MM.1S (cell line): ENCODE measurements around the gene FAM50A.

Experiments
- DNase-seq: peaks from one replicate; pipeline ENCODE4 v3.0.0-alpha.2; 2015
- H2AFZ ChIP-seq: fragments of 300-600 bp; sonication (generic); 2 replicates; pipeline ENCODE4 v1.6.0; 2016; ENCODE audit warnings: antibody characterized with exemption, low read length
- H3F3A ChIP-seq: fragments of 300-600 bp; sonication (generic); 2 replicates; pipeline ENCODE4 v1.6.1; 2016; ENCODE audit warnings: mild to moderate bottlenecking, antibody characterized with exemption, low read length, moderate library complexity, mixed read lengths; ENCODE audit not compliant: insufficient read depth
- H3K27ac ChIP-seq: fragments of 300-600 bp; sonication (generic); 2 replicates; pipeline ENCODE4 v1.5.1; 2016; ENCODE audit warnings: mild to moderate bottlenecking, low read length
- H3K27me3 ChIP-seq: fragments of 300-600 bp; sonication (generic); replicated peaks from 2 replicates; pipeline ENCODE4 v1.6.0; 2016; ENCODE audit warnings: low read length; ENCODE audit not compliant: insufficient read depth
- H3K36me3 ChIP-seq: fragments of 300-600 bp; sonication (generic); replicated peaks from 2 replicates; pipeline ENCODE4 v1.6.1; 2016; ENCODE audit warnings: mild to moderate bottlenecking, low read length, mixed read lengths; ENCODE audit not compliant: insufficient read depth
- H3K4me1 ChIP-seq: fragments of 300-600 bp; sonication (generic); 2 replicates; pipeline ENCODE4 v1.6.1; 2016; ENCODE audit warnings: low read length, mixed read lengths
- H3K4me2 ChIP-seq: fragments of 300-600 bp; sonication (generic); 2 replicates; pipeline ENCODE4 v1.6.0; 2016; ENCODE audit warnings: low read depth, low read length
- H3K4me3 ChIP-seq: fragments of 300-600 bp; sonication (generic); 2 replicates; pipeline ENCODE4 v1.5.1; 2016; ENCODE audit warnings: low read length, mixed read lengths
- H3K79me2 ChIP-seq: fragments of 300-600 bp; sonication (generic); 2 replicates; pipeline ENCODE4 v1.6.1; 2016; ENCODE audit warnings: mixed run types, low read length, mixed read lengths
- H3K9ac ChIP-seq: fragments of 300-600 bp; sonication (generic); 2 replicates; pipeline ENCODE4 v1.6.1; 2016; ENCODE audit warnings: low read length, mixed read lengths
- H3K9me2 ChIP-seq: fragments of 300-600 bp; sonication (generic); replicated peaks from 2 replicates; pipeline ENCODE4 v1.6.1; 2016; ENCODE audit warnings: mild to moderate bottlenecking, low read length, mixed read lengths; ENCODE audit not compliant: insufficient read depth
- H3K9me3 ChIP-seq: fragments of 300-600 bp; sonication (generic); replicated peaks from 2 replicates; pipeline ENCODE4 v1.6.1; 2016; ENCODE audit warnings: mild to moderate bottlenecking, low read length, mixed read lengths; ENCODE audit not compliant: insufficient read depth
- H4K20me1 ChIP-seq: fragments of 300-600 bp; sonication (generic); 2 replicates; pipeline ENCODE4 v1.6.1; 2016; ENCODE audit warnings: mild to moderate bottlenecking, low read length, moderate library complexity, mixed read lengths; ENCODE audit not compliant: insufficient read depth
- CTCF ChIP-seq: fragments of 300-600 bp; sonication (generic); IDR thresholded peaks from 2 replicates; pipeline ENCODE4 v1.5.1; 2016; ENCODE audit warnings: antibody characterized with exemption, low read length, mixed read lengths
- EZH2 ChIP-seq: fragments of 300-600 bp; sonication (generic); optimal IDR thresholded peaks from 2 replicates; pipeline ENCODE3; 2017; ENCODE audit warnings: low read depth, mild to moderate bottlenecking, antibody characterized with exemption, low read length, mixed read lengths
- EZH2phosphoT487 ChIP-seq: fragments of 300-600 bp; sonication (generic); IDR thresholded peaks from 2 replicates; pipeline ENCODE4 v1.6.1; 2018; ENCODE audit warnings: antibody characterized with exemption, low read length

The FAM50A gene

GRCh38 chrX:154434394-154435168 is 9.4 kb upstream of the FAM50A start:
- Histone ChIP-seq H3K27ac (no peak overlapping the region), H3K36me3 (no peaks in the 10 kb centered on the region), H3K79me2 (peaks cover 37% of the 10 kb centered on the region), H3K4me1 (0 out of 2 replicates have a peak, but pooled peaks cover 7% of the 10 kb centered on the region), H4K20me1 (no peaks in the 10 kb centered on the region), H3K9ac (no peak overlapping the region), H3K4me3 (no peak overlapping the region), H3K9me3 (no peaks in the 10 kb centered on the region), H3F3A (no peaks in the 10 kb centered on the region), H3K4me2 (no peak overlapping the region), H3K9me2 (no peaks in the 10 kb centered on the region), H2AFZ (no peak overlapping the region), H3K27me3 (no peaks in the 10 kb centered on the region)
- DNase-seq: no peak
- TF ChIP-seq CTCF: no peak
- TF ChIP-seq EZH2: no peak
- no peak for TF ChIP-seq EZH2phosphoT487

GRCh38 chrX:154435171-154435733 is 8.7 kb upstream of the FAM50A start:
- Histone ChIP-seq H3K79me2 (peaks cover 38% of the 10 kb centered on the region), H3K27ac (no peak overlapping the region), H3K9ac (no peak overlapping the region), H3K36me3 (no peaks in the 10 kb centered on the region), H4K20me1 (no peaks in the 10 kb centered on the region), H3K27me3 (no peaks in the 10 kb centered on the region), H2AFZ (no peak overlapping the region), H3K4me3 (no peak overlapping the region), H3K4me2 (no peak overlapping the region), H3K9me3 (no peaks in the 10 kb centered on the region), H3K9me2 (no peaks in the 10 kb centered on the region), H3K4me1 (0 out of 2 replicates have a peak, but pooled peaks cover 7% of the 10 kb centered on the region), H3F3A (no peaks in the 10 kb centered on the region)
- no peak for TF ChIP-seq CTCF
- no peak for DNase-seq

GRCh38 chrX:154436374-154436982 is 7.5 kb upstream of the FAM50A start:
- no peaks in the 10 kb centered on the region for H3K9me2 ChIP-seq
- peaks cover 33% of the 10 kb centered on the region for H3K79me2 ChIP-seq
- no peaks in the 10 kb centered on the region for H4K20me1 ChIP-seq
- peak overlapping the region; percentile 73; the same call in 1 of the 2 replicates for H3K4me3 ChIP-seq
- no peaks in the 10 kb centered on the region for H3K36me3 ChIP-seq
- no peaks in the 10 kb centered on the region for H3K9me3 ChIP-seq
- DNase-seq: peak; percentile 21
- no peak overlapping the region for H2AFZ ChIP-seq
- peak overlapping the region; percentile 46; the same call in 1 of the 2 replicates for H3K9ac ChIP-seq
- TF ChIP-seq CTCF (no peak), EZH2 (no peak), EZH2phosphoT487 (no peak)
- H3F3A ChIP-seq: no peaks in the 10 kb centered on the region
- 0 out of 2 replicates have a peak overlapping the region, but pooled peaks have one; percentile 29 for H3K4me2 ChIP-seq
- H3K27me3 ChIP-seq: no peaks in the 10 kb centered on the region
- H3K27ac ChIP-seq: no peak overlapping the region
- 0 out of 2 replicates have a peak, but pooled peaks cover 7% of the 10 kb centered on the region for H3K4me1 ChIP-seq
